ENCODE data around the gene FAM181A. TPM values are rescaled to one million over a fixed set of nuclear protein-coding genes. Genes with fewer than 3 reads are reported as not detected.

FAM181A gene
- total RNA-seq, 1 experiment from 2014 or later: not detected

DNA sequence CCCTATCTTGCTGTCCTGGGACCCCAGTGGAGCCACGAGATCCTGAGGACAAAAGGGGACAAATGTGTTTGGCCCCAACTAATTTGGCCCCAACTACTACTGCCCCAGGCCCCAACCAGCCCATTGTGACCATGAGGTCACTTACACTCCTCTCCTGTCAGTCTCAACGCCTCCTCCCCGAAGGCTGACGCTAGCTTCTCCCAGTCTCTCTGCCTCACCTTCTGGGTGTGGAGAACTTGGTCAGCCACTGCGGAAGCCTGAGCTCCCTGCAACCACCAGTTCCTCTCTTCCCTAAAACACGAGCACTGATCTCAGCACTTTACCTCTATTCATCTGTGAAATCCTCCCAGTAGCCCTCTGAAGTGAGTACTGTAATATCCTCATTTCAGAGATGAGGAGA, 13.3 kb downstream of the FAM181A start:
- Histone ChIP-seq H4K20me1 (ENCODE audit: low read length) (no peaks in the 10 kb centered on the region), H3K79me2 (ENCODE audit: low read length) (no peaks in the 10 kb centered on the region), H3K36me3 (ENCODE audit: low read depth, low read length) (no peaks in the 10 kb centered on the region), H2AFZ (ENCODE audit: low read length) (no peak overlapping the region), H3K4me2 (ENCODE audit: low read length) (no peak overlapping the region), H3K27ac (ENCODE audit: low read length) (peak overlapping the region; percentile 29), H3K9me2 (replicated peaks; ENCODE audit: low read length) (no peaks in the 10 kb centered on the region), H3K9ac (ENCODE audit: low read length) (peak overlapping the region; percentile 12; the same call in 1 of the 2 replicates), H3K27me3 (ENCODE audit: low read length) (no peaks in the 10 kb centered on the region), H3K4me1 (ENCODE audit: insufficient read depth, low read length) (peaks cover 26% of the 10 kb centered on the region), H3F3A (ENCODE audit: low read length, unreplicated experiment) (no peaks in the 10 kb centered on the region), H3K9me3 (ENCODE audit: low read length) (no peaks in the 10 kb centered on the region), H3K4me3 (ENCODE audit: low read length) (no peak overlapping the region)
- intact Hi-C loops (cut with micrococcal nuclease): no loop called here
- POLR2A ChIA-PET (ENCODE audit: unreplicated experiment): no interaction called here
- no TSS peak for BruUV-seq (replicated peaks)
- no peak for ATAC-seq
- TF ChIP-seq EZH2phosphoT487 (IDR thresholded peaks at IDR 0.05; ENCODE audit: borderline replicate concordance, low read length) (no peak), EZH2 (IDR thresholded peaks at IDR 0.05; ENCODE audit: low read length, unreplicated experiment) (no peak)
- TF ChIP-seq, protein P1, sequence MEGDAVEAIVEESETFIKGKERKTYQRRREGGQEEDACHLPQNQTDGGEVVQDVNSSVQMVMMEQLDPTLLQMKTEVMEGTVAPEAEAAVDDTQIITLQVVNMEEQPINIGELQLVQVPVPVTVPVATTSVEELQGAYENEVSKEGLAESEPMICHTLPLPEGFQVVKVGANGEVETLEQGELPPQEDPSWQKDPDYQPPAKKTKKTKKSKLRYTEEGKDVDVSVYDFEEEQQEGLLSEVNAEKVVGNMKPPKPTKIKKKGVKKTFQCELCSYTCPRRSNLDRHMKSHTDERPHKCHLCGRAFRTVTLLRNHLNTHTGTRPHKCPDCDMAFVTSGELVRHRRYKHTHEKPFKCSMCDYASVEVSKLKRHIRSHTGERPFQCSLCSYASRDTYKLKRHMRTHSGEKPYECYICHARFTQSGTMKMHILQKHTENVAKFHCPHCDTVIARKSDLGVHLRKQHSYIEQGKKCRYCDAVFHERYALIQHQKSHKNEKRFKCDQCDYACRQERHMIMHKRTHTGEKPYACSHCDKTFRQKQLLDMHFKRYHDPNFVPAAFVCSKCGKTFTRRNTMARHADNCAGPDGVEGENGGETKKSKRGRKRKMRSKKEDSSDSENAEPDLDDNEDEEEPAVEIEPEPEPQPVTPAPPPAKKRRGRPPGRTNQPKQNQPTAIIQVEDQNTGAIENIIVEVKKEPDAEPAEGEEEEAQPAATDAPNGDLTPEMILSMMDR (conservative IDR thresholded peaks at IDR 0.05; ENCODE audit: low read depth, low read length): no peak
- DNase-seq: no peak
- CTCF ChIA-PET: interaction anchor here (0.7 to 1.7 kb wide), 3 partner anchors 30 to 88 kb away, joined by 3 to 15 read pairs (median 5); partner anchors contain the start of gene OTUB2

DNA sequence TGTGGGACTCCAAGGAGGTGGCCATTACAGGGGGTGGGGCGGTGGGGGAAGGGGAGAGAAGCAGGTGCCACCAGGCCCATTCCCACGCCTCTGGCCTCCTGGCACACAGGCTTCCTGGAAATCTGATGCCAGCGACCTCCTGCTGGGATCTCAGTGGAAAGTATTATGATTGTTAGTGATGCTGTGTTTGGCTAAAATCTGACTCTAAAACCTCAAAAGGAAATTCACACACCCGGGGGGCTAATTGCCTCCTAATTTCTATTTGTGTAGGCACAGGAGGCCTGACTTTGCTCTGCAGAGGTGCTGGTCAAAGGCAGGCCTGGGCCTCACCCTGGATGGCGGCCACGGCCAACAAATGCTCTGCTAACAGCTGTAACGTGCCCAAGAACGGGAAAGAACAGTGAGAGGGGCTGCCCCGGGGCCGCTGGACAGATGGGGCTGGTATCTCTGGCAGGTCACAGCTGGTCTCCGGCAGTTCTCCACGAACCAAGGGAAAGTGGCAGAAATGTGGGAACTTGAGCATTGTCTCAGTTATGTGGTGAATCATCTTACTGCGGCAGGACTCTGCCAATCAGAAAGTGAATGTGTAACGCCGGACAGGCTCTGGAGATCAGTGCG, 14.3 kb downstream of the FAM181A start:
- H3K27me3 ChIP-seq (ENCODE audit: low read length): no peaks in the 10 kb centered on the region
- peaks cover 26% of the 10 kb centered on the region for H3K4me1 ChIP-seq (ENCODE audit: insufficient read depth, low read length)
- H3K36me3 ChIP-seq (ENCODE audit: low read depth, low read length): no peaks in the 10 kb centered on the region
- peak overlapping the region; percentile 76 for H3K27ac ChIP-seq (ENCODE audit: low read length)
- no peaks in the 10 kb centered on the region for H3K9me2 ChIP-seq (replicated peaks; ENCODE audit: low read length)
- no peaks in the 10 kb centered on the region for H3F3A ChIP-seq (ENCODE audit: low read length, unreplicated experiment)
- ATAC-seq: peak; percentile 63
- intact Hi-C loops (cut with micrococcal nuclease): loop anchor here (1.0 kb wide), 1 partner anchor 29 kb away; no protein-coding TSS in a partner anchor
- BruUV-seq (replicated peaks): no TSS peak
- no peaks in the 10 kb centered on the region for H4K20me1 ChIP-seq (ENCODE audit: low read length)
- H3K9ac ChIP-seq (ENCODE audit: low read length): peak overlapping the region; percentile 49
- H3K4me2 ChIP-seq (ENCODE audit: low read length): peak overlapping the region; percentile 49
- no peaks in the 10 kb centered on the region for H3K9me3 ChIP-seq (ENCODE audit: low read length)
- DNase-seq: peak; percentile 61
- ChIA-PET POLR2A (ENCODE audit: unreplicated experiment) (interaction anchor here (0.6 kb wide), 1 partner anchor 1901 kb away, joined by 9 read pairs; no protein-coding TSS in a partner anchor), CTCF (no interaction called here)
- TF ChIP-seq, protein P1 (conservative IDR thresholded peaks at IDR 0.05; ENCODE audit: low read depth, low read length): no peak
- TF ChIP-seq EZH2phosphoT487 (IDR thresholded peaks at IDR 0.05; ENCODE audit: borderline replicate concordance, low read length) (no peak), EZH2 (IDR thresholded peaks at IDR 0.05; ENCODE audit: low read length, unreplicated experiment) (no peak)
- no peak overlapping the region for H3K4me3 ChIP-seq (ENCODE audit: low read length)
- no peaks in the 10 kb centered on the region for H3K79me2 ChIP-seq (ENCODE audit: low read length)
- peak overlapping the region; percentile 32 for H2AFZ ChIP-seq (ENCODE audit: low read length)

GRCh38 chr14:93943052-93943451, 15.9 kb downstream of the FAM181A start:
- Histone ChIP-seq H3K36me3 (ENCODE audit: low read depth, low read length) (no peaks in the 10 kb centered on the region), H3K9ac (ENCODE audit: low read length) (no peak overlapping the region), H3K4me2 (ENCODE audit: low read length) (no peak overlapping the region), H3K9me3 (ENCODE audit: low read length) (no peaks in the 10 kb centered on the region), H3K27me3 (ENCODE audit: low read length) (no peaks in the 10 kb centered on the region), H4K20me1 (ENCODE audit: low read length) (no peaks in the 10 kb centered on the region), H3K27ac (ENCODE audit: low read length) (no peak overlapping the region), H3K4me3 (ENCODE audit: low read length) (no peak overlapping the region), H3K9me2 (replicated peaks; ENCODE audit: low read length) (no peaks in the 10 kb centered on the region), H3K79me2 (ENCODE audit: low read length) (no peaks in the 10 kb centered on the region), H2AFZ (ENCODE audit: low read length) (no peak overlapping the region), H3K4me1 (ENCODE audit: insufficient read depth, low read length) (peaks cover 26% of the 10 kb centered on the region), H3F3A (ENCODE audit: low read length, unreplicated experiment) (no peaks in the 10 kb centered on the region)
- ChIA-PET POLR2A (ENCODE audit: unreplicated experiment) (no interaction called here), CTCF (no interaction called here)
- BruUV-seq (replicated peaks): no TSS peak
- intact Hi-C loops (cut with micrococcal nuclease): no loop called here
- ATAC-seq (no peak), DNase-seq (no peak)
- no peak for TF ChIP-seq EZH2 (IDR thresholded peaks at IDR 0.05; ENCODE audit: low read length, unreplicated experiment)
- no peak for TF ChIP-seq EZH2phosphoT487 (IDR thresholded peaks at IDR 0.05; ENCODE audit: borderline replicate concordance, low read length)
- TF ChIP-seq, protein P1 (conservative IDR thresholded peaks at IDR 0.05; ENCODE audit: low read depth, low read length): no peak
